PC-9 (cell line): Measurements from ENCODE around the gene SLC13A4. TPM values are rescaled to one million over a fixed set of nuclear protein-coding genes. Genes with fewer than 3 reads are reported as not detected.
A peak's percentile ranks its signal among the peaks of the same experiment; 100 is the strongest.

Source experiments
- BruUV-seq: library from RNA; stranded (reverse); fragments of 400-500 nt; replicated peaks from 2 replicates; lab custom pipeline; 2021; lab: Mats Ljungman, UMichigan
- CTCF ChIA-PET: fragments of 300-600 bp; sonication (Branson Sonifier 250); formaldehyde crosslinking; loops from one replicate; lab custom pipeline; 2022; ENCODE audit warnings: antibody characterized with exemption; lab: Charles Lee
- POLR2A ChIA-PET: fragments of 300-600 bp; sonication (Branson Sonifier 250); formaldehyde crosslinking; loops from one replicate; lab custom pipeline; 2022; ENCODE audit warnings: antibody characterized with exemption; ENCODE audit not compliant: unreplicated experiment; lab: Charles Lee
- DNase-seq, 2 experiments: peaks; one replicate each; pipeline versions ENCODE4 v3.0.0 to v3.0.0-alpha.2; 2015 to 2022; ENCODE audit warnings: mixed read lengths in 1 of 2
- H2AFZ ChIP-seq: fragments of 200-600 bp; sonication (generic); 2 replicates; pipeline ENCODE4 v1.8.1; 2017; ENCODE audit warnings: antibody characterized with exemption
- H3F3A ChIP-seq: fragments of 200-600 bp; sonication (generic); 2 replicates; pipeline ENCODE4 v1.8.1; 2017; ENCODE audit warnings: antibody characterized with exemption, mild to moderate bottlenecking, low read depth; ENCODE audit not compliant: insufficient read depth
- H3K27ac ChIP-seq: fragments of 200-600 bp; sonication (generic); 2 replicates; pipeline ENCODE4 v1.6.1; 2016; ENCODE audit warnings: mixed run types
- H3K27me3 ChIP-seq: fragments of 200-600 bp; sonication (generic); 2 replicates; pipeline ENCODE4 v1.6.1; 2016; ENCODE audit warnings: low read depth, mixed run types; ENCODE audit not compliant: insufficient read depth
- H3K36me3 ChIP-seq: fragments of 200-600 bp; sonication (generic); 2 replicates; pipeline ENCODE4 v1.6.1; 2016; ENCODE audit warnings: low read depth, mixed run types
- H3K4me1 ChIP-seq: fragments of 200-600 bp; sonication (generic); replicated peaks from 2 replicates; pipeline ENCODE4 v1.6.1; 2016; ENCODE audit warnings: mixed run types; ENCODE audit not compliant: insufficient read depth
- H3K4me2 ChIP-seq: fragments of 200-600 bp; sonication (generic); 2 replicates; pipeline ENCODE4 v1.6.1; 2017; ENCODE audit warnings: mixed run types
- H3K4me3 ChIP-seq: fragments of 200-600 bp; sonication (generic); 2 replicates; pipeline ENCODE4 v1.6.1; 2016; ENCODE audit warnings: mixed run types
- H3K79me2 ChIP-seq: fragments of 200-600 bp; sonication (generic); 2 replicates; pipeline ENCODE4 v1.6.1; 2017; ENCODE audit warnings: low read depth, mixed run types
- H3K9me2 ChIP-seq: fragments of 200-600 bp; sonication (generic); 2 replicates; pipeline ENCODE4 v1.8.1; 2017; ENCODE audit warnings: mild to moderate bottlenecking; ENCODE audit not compliant: insufficient read depth
- H3K9me3 ChIP-seq: fragments of 200-600 bp; sonication (generic); 2 replicates; pipeline ENCODE4 v1.8.1; 2016; ENCODE audit warnings: low read depth; ENCODE audit not compliant: insufficient read depth
- H4K20me1 ChIP-seq: fragments of 200-600 bp; sonication (generic); 2 replicates; pipeline ENCODE4 v1.8.1; 2017; ENCODE audit not compliant: insufficient read depth
- CTCF ChIP-seq: fragments of 200-600 bp; sonication (generic); conservative IDR thresholded peaks from 2 replicates; pipeline ENCODE4 v1.6.1; 2017; ENCODE audit warnings: mixed run types, antibody characterized with exemption, mild to moderate bottlenecking, moderate library complexity
- EZH2 ChIP-seq: fragments of 200-600 bp; sonication (generic); IDR thresholded peaks from 2 replicates; pipeline ENCODE4 v1.8.0; 2017; ENCODE audit warnings: antibody characterized with exemption, low read depth
- intact Hi-C: fragments of 100-400 bp; cut with micrococcal nuclease; formaldehyde crosslinking; loops from one replicate; pipeline ENCODE4 v1.10.0; 2022; ENCODE audit not compliant: unreplicated experiment
- total RNA-seq: library from RNA; stranded (reverse); gene quantifications from 2 replicates; pipeline ENCODE4 v1.2.3, GENCODE V29; 2021

Gene SLC13A4
- total RNA-seq, 1 experiment from 2014 or later = not detected

GRCh38 chr7:135647755-135648154, 80.2 kb downstream of the SLC13A4 start:
- TF ChIP-seq EZH2 (no peak), CTCF (no peak)
- Histone ChIP-seq H3K36me3 (peaks cover 22% of the 10 kb centered on the region), H3K9me3 (no peaks in the 10 kb centered on the region), H3K27me3 (no peaks in the 10 kb centered on the region), H3K4me1 (no peaks in the 10 kb centered on the region), H2AFZ (no peak overlapping the region), H3K4me2 (no peak overlapping the region), H3F3A (peaks cover 5% of the 10 kb centered on the region; the same call in 1 of the 2 replicates), H4K20me1 (no peaks in the 10 kb centered on the region), H3K79me2 (no peaks in the 10 kb centered on the region), H3K4me3 (no peak overlapping the region), H3K9me2 (no peaks in the 10 kb centered on the region), H3K27ac (no peak overlapping the region)
- POLR2A ChIA-PET = no interaction called here
- no TSS peak for BruUV-seq
- DNase-seq = no peak
- intact Hi-C loops = no loop called here
- CTCF ChIA-PET = no interaction called here

DNA sequence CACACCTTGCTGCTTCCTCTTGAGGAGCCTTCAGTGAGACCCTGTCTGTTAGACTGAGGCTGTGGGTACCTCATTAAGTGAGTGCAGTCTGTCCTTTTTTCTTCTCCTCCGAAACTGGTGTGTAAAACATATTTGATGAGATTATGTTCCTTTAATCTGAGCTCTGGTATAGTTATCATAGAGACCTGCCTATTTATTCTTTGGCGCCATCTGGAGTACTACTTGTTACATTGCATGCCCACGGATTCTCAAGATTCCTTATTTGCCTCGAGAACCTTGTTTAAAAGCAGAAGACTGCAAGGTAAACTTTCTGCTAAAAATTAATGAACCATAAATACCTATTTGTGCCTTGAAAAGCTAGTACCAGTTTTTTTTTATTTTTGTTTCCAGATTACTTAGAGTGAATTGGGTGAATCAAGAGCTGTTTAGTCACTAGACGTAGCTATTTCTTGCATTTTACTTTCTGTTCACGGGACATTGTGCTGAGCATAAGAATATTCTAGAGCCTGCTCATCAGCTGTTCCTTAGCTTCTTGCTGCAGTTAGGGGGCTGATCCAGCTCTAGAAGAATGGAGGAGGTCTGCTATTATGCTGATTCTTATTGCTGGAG, 82.6 kb downstream of the SLC13A4 start:
- POLR2A ChIA-PET = interaction anchor here (0.7 kb wide), 1 partner anchor 110 kb away, joined by 6 read pairs; no protein-coding TSS in a partner anchor

GRCh38 chr7:135644729-135645128, 83.3 kb downstream of the SLC13A4 start:
- intact Hi-C loops = loop anchor here (1.0 to 2.0 kb wide), 2 partner anchors 134 to 363 kb away; partner anchors contain the start of gene CNOT4
- POLR2A ChIA-PET = interaction anchor here (0.7 kb wide), 1 partner anchor 110 kb away, joined by 6 read pairs; no protein-coding TSS in a partner anchor
- no peak for DNase-seq
- H4K20me1 ChIP-seq = no peaks in the 10 kb centered on the region
- H3K4me3 ChIP-seq = no peak overlapping the region
- TF ChIP-seq EZH2 (no peak), CTCF (no peak)
- BruUV-seq = no TSS peak
- CTCF ChIA-PET = interaction anchor here (0.6 to 1.4 kb wide), 5 partner anchors 10 to 370 kb away, joined by 3 to 12 read pairs (median 4); no protein-coding TSS in a partner anchor
- no peak overlapping the region for H3K4me2 ChIP-seq
- H2AFZ ChIP-seq = no peak overlapping the region
- no peak overlapping the region for H3K27ac ChIP-seq
- no peaks in the 10 kb centered on the region for H3K4me1 ChIP-seq
- no peaks in the 10 kb centered on the region for H3K9me2 ChIP-seq
- peaks cover 29% of the 10 kb centered on the region for H3K36me3 ChIP-seq
- no peaks in the 10 kb centered on the region for H3K79me2 ChIP-seq
- H3F3A ChIP-seq = peaks cover 4% of the 10 kb centered on the region; the same call in 1 of the 2 replicates
- H3K9me3 ChIP-seq = no peaks in the 10 kb centered on the region
- no peaks in the 10 kb centered on the region for H3K27me3 ChIP-seq

More for the DNA sequence above, 82.6 kb downstream of the SLC13A4 start:
- H3K4me2 ChIP-seq = no peak overlapping the region
- no peaks in the 10 kb centered on the region for H3K79me2 ChIP-seq
- H3K27ac ChIP-seq = no peak overlapping the region
- TF ChIP-seq EZH2 (no peak), CTCF (peak; percentile 77)
- H3K27me3 ChIP-seq = no peaks in the 10 kb centered on the region
- CTCF ChIA-PET = interaction anchor here (0.6 to 1.4 kb wide), 6 partner anchors 11 to 371 kb away, joined by 3 to 12 read pairs (median 4); no protein-coding TSS in a partner anchor
- H3K4me1 ChIP-seq = no peaks in the 10 kb centered on the region
- no TSS peak for BruUV-seq
- H3K36me3 ChIP-seq = peaks cover 27% of the 10 kb centered on the region
- H3F3A ChIP-seq = peaks cover 5% of the 10 kb centered on the region; the same call in 1 of the 2 replicates
- intact Hi-C loops = loop anchor here (1.0 to 2.0 kb wide), 2 partner anchors 135 to 364 kb away; partner anchors contain the start of gene CNOT4
- H3K4me3 ChIP-seq = no peak overlapping the region
- no peaks in the 10 kb centered on the region for H4K20me1 ChIP-seq
- no peaks in the 10 kb centered on the region for H3K9me3 ChIP-seq
- no peaks in the 10 kb centered on the region for H3K9me2 ChIP-seq
- no peak overlapping the region for H2AFZ ChIP-seq
- no peak for DNase-seq
